K562 (cell line): Measurements from ENCODE around the gene HOXB4. TPM values are rescaled to one million over a fixed set of nuclear protein-coding genes. Genes with fewer than 3 reads are reported as not detected.

Source experiments
- ATAC-seq: fragments of 200-7000 bp; cut with Tn5 transposase; 3 replicates; pipeline ENCODE4 v1.9.1; 2020; ENCODE audit warnings: moderate library complexity
- BruUV-seq: library from RNA; stranded (reverse); fragments of 400-500 nt; replicated peaks from 2 replicates; lab custom pipeline; 2021; lab: Mats Ljungman, UMichigan
- CTCF ChIA-PET: fragments of 300-600 bp; formaldehyde crosslinking; extraction: SDS; loops from one replicate; lab custom pipeline; 2021; ENCODE audit warnings: low intra/inter-chr PET ratio; lab: Yijun Ruan, JAX
- POLR2A ChIA-PET: fragments of 300-600, 350-650 bp; sonication (Branson Sonifier 250); formaldehyde crosslinking; extraction: SDS; loops from one replicate; lab custom pipeline; 2021; ENCODE audit warnings: antibody characterized with exemption, inconsistent platforms; lab: Yijun Ruan, JAX
- DNase-seq, 4 experiments: peaks; one replicate each; pipeline versions ENCODE4 v3.0.0 to v3.0.0-alpha.2; 2011 to 2018; ENCODE audit warnings: low spot score in 3 of 4, mixed read lengths in 3 of 4; ENCODE audit errors: extremely low read depth in 1 of 4
- FAIRE-seq: peaks from 2 replicates; lab custom pipeline; 2011; peaks lifted over from hg19 to GRCh38; lab: Jason Lieb, UNC
- H2AFZ ChIP-seq: 2 replicates; pipeline ENCODE4 v1.6.0; 2011; ENCODE audit warnings: low read depth, low read length, control low read depth, inconsistent platforms
- H3K27ac ChIP-seq: fragments of 200-600 bp; 3 replicates; pipeline ENCODE4 v1.8.0; 2011; ENCODE audit warnings: low read depth, mild to moderate bottlenecking, control low read depth, inconsistent platforms, low read length, moderate library complexity, mixed read lengths; ENCODE audit errors: extremely low read depth
- H3K27me3 ChIP-seq, 2 experiments: fragments of 300-600 bp in 1 of 2; 2 replicates in 1 of 2; 3 replicates in 1 of 2; pipeline versions ENCODE4 v1.6.0 to v1.8.0; 2011; ENCODE audit warnings: inconsistent platforms in 2 of 2, low read length in 2 of 2, mild to moderate bottlenecking in 1 of 2, mixed read lengths in 1 of 2, moderate library complexity in 1 of 2; ENCODE audit not compliant: control insufficient read depth in 2 of 2, insufficient read depth in 2 of 2
- H3K36me3 ChIP-seq: fragments of 300-600 bp; 3 replicates; pipeline ENCODE4 v1.8.0; 2011; ENCODE audit warnings: mild to moderate bottlenecking, low read length, inconsistent platforms; ENCODE audit not compliant: control insufficient read depth, insufficient read depth
- H3K4me1 ChIP-seq, 2 experiments: fragments of 200-600 bp in 1 of 2; replicated peaks in 1 of 2; 2 replicates in 1 of 2; 3 replicates in 1 of 2; pipeline versions ENCODE4 v1.5.1 to v1.8.0; 2011; ENCODE audit warnings: inconsistent platforms in 2 of 2, low read length in 2 of 2, mild to moderate bottlenecking in 1 of 2, mixed read lengths in 1 of 2, moderate library complexity in 1 of 2; ENCODE audit not compliant: control insufficient read depth in 2 of 2, insufficient read depth in 2 of 2
- H3K4me2 ChIP-seq: 2 replicates; pipeline ENCODE4 v1.6.1; 2011; ENCODE audit warnings: low read length, control low read depth, inconsistent platforms, mixed read lengths; ENCODE audit not compliant: insufficient read depth
- H3K4me3 ChIP-seq: fragments of 200-600 bp; sonication (generic), shearing (Covaris generic); 2 replicates; pipeline ENCODE4 v1.5.1; 2016; ENCODE audit warnings: control low read depth, inconsistent platforms
- H3K79me2 ChIP-seq: fragments of 200-600 bp; 3 replicates; pipeline ENCODE4 v1.8.0; 2011; ENCODE audit warnings: low read length, inconsistent platforms; ENCODE audit not compliant: control insufficient read depth, insufficient read depth
- H3K9ac ChIP-seq, 2 experiments: 2 replicates each; pipeline versions ENCODE4 v1.6.0 to v1.6.1; 2011; ENCODE audit warnings: low read depth in 2 of 2, low read length in 2 of 2, control low read depth in 1 of 2, inconsistent platforms in 1 of 2, mild to moderate bottlenecking in 1 of 2, mixed read lengths in 1 of 2; ENCODE audit not compliant: insufficient read depth in 1 of 2
- H3K9me1 ChIP-seq: one replicate; pipeline ENCODE4 v1.6.0; 2011; ENCODE audit warnings: inconsistent platforms, mild to moderate bottlenecking, low read length, moderate library complexity; ENCODE audit not compliant: control insufficient read depth, insufficient read depth
- H3K9me3 ChIP-seq: replicated peaks from 2 replicates; pipeline ENCODE4 v1.5.1; 2011; ENCODE audit warnings: low read depth, low read length, inconsistent platforms; ENCODE audit not compliant: control insufficient read depth, insufficient read depth
- H4K20me1 ChIP-seq: replicated peaks from 2 replicates; pipeline ENCODE4 v1.6.1; 2011; ENCODE audit warnings: low read length, inconsistent platforms, mixed read lengths; ENCODE audit not compliant: control insufficient read depth, insufficient read depth
- ZNF165 ChIP-seq: fragments of 250-450 bp; sonication (Bioruptor Pico); IDR thresholded peaks from 2 replicates; pipeline ENCODE4 v1.4.0; 2020; ENCODE audit warnings: borderline replicate concordance
- WGBS: fragments of 100-300 bp; shearing (Covaris generic); methylation state at CpG from one replicate; pipeline ENCODE4 v1.1.6; 2016; ENCODE audit warnings: low coverage, mixed read lengths; ENCODE audit not compliant: insufficient coverage; ENCODE audit errors: missing lambda C conversion rate; 5-methylcytosine and 5-hydroxymethylcytosine counted together
- in situ Hi-C: fragments of 300-500 bp; cut with MboI; formaldehyde crosslinking; loops from 4 replicates; pipeline ENCODE4 v1.15.0; 2018; ENCODE audit warnings: inconsistent platforms, mixed read lengths
- intact Hi-C: fragments of 100-400 bp; cut with micrococcal nuclease; formaldehyde crosslinking; loops from 2 replicates; pipeline ENCODE4 v1.14.2; 2022
- polyA plus RNA-seq, 8 experiments: library from polyadenylated mRNA; depleted of rRNA in 4 of 8; stranded (reverse) in 5 of 8; unstranded in 3 of 8; fragments of >200 nt; fragmentation: Nextera tagmentation in 2 of 8; fragmentation: Illumina TruSeq in 1 of 8; extraction: Ambion mirVana in 2 of 8; extraction: Trizol in 1 of 8; gene quantifications; 2 replicates each; pipeline versions ENCODE4 v1.2.1 to v1.2.3, GENCODE V29; 2011 to 2014; ENCODE audit warnings: inconsistent platforms in 1 of 8, missing spikeins in 1 of 8
- total RNA-seq, 7 experiments: library from RNA; depleted of rRNA in 6 of 7; stranded (reverse); fragments of >200 nt in 6 of 7; fragmentation: Illumina TruSeq in 2 of 7; extraction: Trizol in 2 of 7; gene quantifications; 2 replicates each; pipeline versions ENCODE4 v1.2.1 to v1.2.3, GENCODE V29; 2011 to 2021; ENCODE audit warnings: low replicate concordance in 1 of 7
- TF ChIP-seq, protein P1 (sequence below): fragments of 250-450 bp; sonication (Bioruptor Pico); IDR thresholded peaks from 2 replicates; pipeline ENCODE4 v1.4.0; 2020; ENCODE audit warnings: mild to moderate bottlenecking, moderate library complexity

Gene HOXB4
- total and polyA plus RNA-seq, 9 of the 15 experiments (the other 6 are each of a cell fraction or from before 2014, with no cell fraction given) = 1.6 to 34.9 (median 14.9) TPM

DNA sequence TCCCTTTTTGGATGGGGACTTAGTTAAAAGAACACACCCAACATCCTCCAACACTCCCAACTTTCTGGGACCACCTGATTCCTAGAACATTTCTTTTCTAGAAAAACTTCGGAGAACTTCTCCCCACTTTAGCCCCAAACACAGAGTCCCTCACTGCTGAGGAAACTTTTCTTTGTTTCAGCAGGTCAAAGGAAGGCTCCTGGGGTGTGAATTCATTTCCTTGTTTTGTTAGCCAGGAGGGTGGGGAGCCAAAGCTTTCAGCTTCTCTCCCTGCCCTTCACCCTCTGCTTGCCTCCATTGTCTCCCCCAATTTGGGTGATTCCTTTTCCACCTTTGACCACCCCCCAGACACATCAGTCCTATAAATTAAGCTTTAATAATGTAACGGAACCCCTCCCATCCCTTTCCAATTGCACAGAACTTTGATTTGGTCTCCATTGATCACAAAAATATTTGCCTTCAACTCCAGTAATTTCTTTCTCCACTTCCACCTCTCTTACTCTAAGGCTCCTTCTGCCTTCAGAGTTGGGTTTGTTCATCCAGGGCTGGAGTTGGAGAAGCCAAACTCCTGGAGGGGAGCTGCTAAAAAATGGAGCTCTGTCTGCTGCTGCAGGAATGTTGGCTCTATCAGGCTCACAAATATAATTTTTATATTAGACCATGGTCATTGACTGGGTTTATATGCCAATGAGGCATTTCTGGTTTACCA is 10.3 kb downstream of the HOXB4 start:
- Histone ChIP-seq H2AFZ (no peak overlapping the region), H4K20me1 (no peaks in the 10 kb centered on the region; the same call in 1 of the 2 replicates), H3K4me1 (peaks cover 36% of the 10 kb centered on the region in 2 experiments), H3K9ac (peak overlapping the region in 1 of 2 experiments; percentile 5; a peak in 1 of 4 replicates), H3K27ac (no peak overlapping the region), H3K9me3 (no peaks in the 10 kb centered on the region), H3K79me2 (peaks cover 68% of the 10 kb centered on the region), H3K9me1 (peaks cover 3% of the 10 kb centered on the region), H3K4me2 (no peak overlapping the region), H3K4me3 (no peak overlapping the region), H3K27me3 (no peaks in the 10 kb centered on the region), H3K36me3 (peaks cover 95% of the 10 kb centered on the region; the same call in 2 of the 3 replicates)
- ChIA-PET POLR2A (interaction anchor here (0.5 to 3.9 kb wide), 5 partner anchors 11 to 1221 kb away, joined by 3 to 21 read pairs (median 4); no protein-coding TSS in a partner anchor), CTCF (no interaction called here)
- FAIRE-seq = no peak
- no peak for DNase-seq
- in situ Hi-C loops = no loop called here
- intact Hi-C loops = no loop called here
- ATAC-seq = no peak
- 87% methylated on average over 1 of the region's 2 CpGs for WGBS
- TF ChIP-seq, protein P1, sequence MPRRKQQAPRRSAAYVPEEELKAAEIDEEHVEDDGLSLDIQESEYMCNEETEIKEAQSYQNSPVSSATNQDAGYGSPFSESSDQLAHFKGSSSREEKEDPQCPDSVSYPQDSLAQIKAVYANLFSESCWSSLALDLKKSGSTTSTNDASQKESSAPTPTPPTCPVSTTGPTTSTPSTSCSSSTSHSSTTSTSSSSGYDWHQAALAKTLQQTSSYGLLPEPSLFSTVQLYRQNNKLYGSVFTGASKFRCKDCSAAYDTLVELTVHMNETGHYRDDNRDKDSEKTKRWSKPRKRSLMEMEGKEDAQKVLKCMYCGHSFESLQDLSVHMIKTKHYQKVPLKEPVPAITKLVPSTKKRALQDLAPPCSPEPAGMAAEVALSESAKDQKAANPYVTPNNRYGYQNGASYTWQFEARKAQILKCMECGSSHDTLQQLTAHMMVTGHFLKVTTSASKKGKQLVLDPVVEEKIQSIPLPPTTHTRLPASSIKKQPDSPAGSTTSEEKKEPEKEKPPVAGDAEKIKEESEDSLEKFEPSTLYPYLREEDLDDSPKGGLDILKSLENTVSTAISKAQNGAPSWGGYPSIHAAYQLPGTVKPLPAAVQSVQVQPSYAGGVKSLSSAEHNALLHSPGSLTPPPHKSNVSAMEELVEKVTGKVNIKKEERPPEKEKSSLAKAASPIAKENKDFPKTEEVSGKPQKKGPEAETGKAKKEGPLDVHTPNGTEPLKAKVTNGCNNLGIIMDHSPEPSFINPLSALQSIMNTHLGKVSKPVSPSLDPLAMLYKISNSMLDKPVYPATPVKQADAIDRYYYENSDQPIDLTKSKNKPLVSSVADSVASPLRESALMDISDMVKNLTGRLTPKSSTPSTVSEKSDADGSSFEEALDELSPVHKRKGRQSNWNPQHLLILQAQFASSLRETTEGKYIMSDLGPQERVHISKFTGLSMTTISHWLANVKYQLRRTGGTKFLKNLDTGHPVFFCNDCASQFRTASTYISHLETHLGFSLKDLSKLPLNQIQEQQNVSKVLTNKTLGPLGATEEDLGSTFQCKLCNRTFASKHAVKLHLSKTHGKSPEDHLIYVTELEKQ = no peak
- no peak for TF ChIP-seq ZNF165 (CRISPR knock-in tag)
- BruUV-seq = no TSS peak
